ENCODE measurements around the gene CIB1. TPM values are rescaled to one million over a fixed set of nuclear protein-coding genes. Genes with fewer than 3 reads are reported as not detected.

Gene CIB1
- total and polyA plus RNA-seq, 5 donors, result 69.5 to 95.8 (median 70.3) TPM

GRCh38 chr15:90239371-90239770 lies 5.6 kb upstream of the CIB1 start:
- DNase-seq (no peak), ATAC-seq (no peak)
- no peak overlapping the region for H3K27ac ChIP-seq (ENCODE audit: low read length)
- no peak overlapping the region for H3K4me3 ChIP-seq (ENCODE audit: low read length)
- no peaks in the 10 kb centered on the region for H3K27me3 ChIP-seq (ENCODE audit: control insufficient read depth, insufficient read depth)
- no peaks in the 10 kb centered on the region for H3K4me1 ChIP-seq (ENCODE audit: control insufficient read depth, insufficient read depth, low read length)
- WGBS, result 85% methylated on average over 3 of the region's 3 CpGs
- intact Hi-C loops (cut with DNase I), result no loop called here
- no peaks in the 10 kb centered on the region for H3K9me3 ChIP-seq (ENCODE audit: control insufficient read depth, low read length)

DNA sequence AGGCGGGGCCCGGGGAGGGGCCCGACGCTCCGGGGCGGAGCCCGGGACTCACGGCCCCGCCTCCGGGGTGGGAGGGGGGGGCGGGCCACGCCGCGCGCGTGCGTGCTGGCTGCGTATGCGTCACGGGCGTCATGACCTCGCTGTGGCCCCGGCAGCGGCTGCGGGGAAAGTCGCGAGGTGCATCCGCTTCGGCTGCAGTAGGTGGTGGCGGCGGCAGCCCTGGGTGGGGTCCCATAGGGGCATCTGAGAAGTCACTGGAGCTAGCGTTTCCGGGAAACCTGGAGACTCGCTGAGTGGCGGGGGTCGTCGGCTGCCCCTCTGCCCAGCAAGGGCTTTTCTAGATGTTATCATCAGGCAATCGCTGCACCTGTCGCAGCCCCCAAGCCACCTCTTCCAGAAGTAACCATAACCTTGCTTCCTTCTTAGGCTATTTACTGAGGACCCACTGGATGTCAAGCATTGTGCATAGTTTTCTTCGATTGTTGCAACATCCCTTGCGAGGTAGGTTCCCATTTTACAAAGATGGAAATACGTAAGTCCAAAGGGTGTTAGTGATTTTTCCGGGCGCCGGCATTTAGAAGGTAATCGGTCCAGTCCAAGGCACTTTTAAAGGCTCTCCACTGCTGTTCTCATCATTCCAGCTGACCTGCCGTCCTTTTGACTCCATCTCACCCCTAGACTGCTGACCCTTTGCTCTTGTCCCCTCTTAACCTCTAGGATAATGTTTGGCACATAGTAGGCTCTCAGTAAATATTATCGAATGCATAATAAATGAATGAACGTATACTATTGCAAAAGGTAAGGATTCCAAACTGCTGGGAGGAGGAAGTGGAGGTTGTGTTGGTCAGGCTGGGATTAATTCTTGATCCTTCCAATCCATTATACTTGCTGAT lies 601 bp upstream of the CIB1 start, which contains the start of gene GDPGP1:
Gene GDPGP1 (plus strand): TSS at position 114 of the 893 bp plus-strand sequence. CDS start 6,700 bp downstream, outside the sequence.
- intact Hi-C loops (cut with DNase I), result no loop called here

GRCh38 chr15:90232941-90233386 lies 777 bp downstream of the CIB1 start:
- Histone ChIP-seq H3K27ac (ENCODE audit: low read length) (peak overlapping the region; percentile 78), H3K4me3 (ENCODE audit: low read length) (peak overlapping the region; percentile 88), H3K9me3 (ENCODE audit: control insufficient read depth, low read length) (no peaks in the 10 kb centered on the region), H3K27me3 (ENCODE audit: control insufficient read depth, insufficient read depth) (no peaks in the 10 kb centered on the region), H3K4me1 (ENCODE audit: control insufficient read depth, insufficient read depth, low read length) (peaks cover 2% of the 10 kb centered on the region)
- 11% methylated on average over 9 of the region's 9 CpGs for WGBS
- DNase-seq (no peak), ATAC-seq (no peak)
- intact Hi-C loops (cut with DNase I), result no loop called here

More for the DNA sequence above, 601 bp upstream of the CIB1 start, which contains the start of gene GDPGP1:
- no peak for DNase-seq
- Histone ChIP-seq H3K4me3 (ENCODE audit: low read length) (peak within 1 kb of the TSS; percentile 88), H3K27ac (ENCODE audit: low read length) (peak within 1 kb of the TSS; percentile 78), H3K9me3 (ENCODE audit: control insufficient read depth, low read length) (no peaks in the 10 kb centered on the region), H3K4me1 (ENCODE audit: control insufficient read depth, insufficient read depth, low read length) (peaks cover 2% of the 10 kb centered on the region), H3K27me3 (ENCODE audit: control insufficient read depth, insufficient read depth) (no peaks in the 10 kb centered on the region)
- no peak for ATAC-seq
- WGBS, result 5% methylated on average over 49 of the region's 49 CpGs

GRCh38 chr15:90232196-90232595 lies 1.5 kb downstream of the CIB1 start:
- DNase-seq, result no peak
- 90% methylated on average over 13 of the region's 13 CpGs for WGBS
- Histone ChIP-seq H3K9me3 (ENCODE audit: control insufficient read depth, low read length) (no peaks in the 10 kb centered on the region), H3K4me1 (ENCODE audit: control insufficient read depth, insufficient read depth, low read length) (peaks cover 2% of the 10 kb centered on the region), H3K27me3 (ENCODE audit: control insufficient read depth, insufficient read depth) (no peaks in the 10 kb centered on the region), H3K27ac (ENCODE audit: low read length) (no peak overlapping the region), H3K4me3 (ENCODE audit: low read length) (no peak overlapping the region)
- intact Hi-C loops (cut with DNase I), result no loop called here
- ATAC-seq, result no peak

GRCh38 chr15:90231028-90232017 lies 2.4 kb downstream of the CIB1 start:
- Histone ChIP-seq H3K27ac (ENCODE audit: low read length) (no peak overlapping the region), H3K4me1 (ENCODE audit: control insufficient read depth, insufficient read depth, low read length) (peaks cover 2% of the 10 kb centered on the region)

DNA sequence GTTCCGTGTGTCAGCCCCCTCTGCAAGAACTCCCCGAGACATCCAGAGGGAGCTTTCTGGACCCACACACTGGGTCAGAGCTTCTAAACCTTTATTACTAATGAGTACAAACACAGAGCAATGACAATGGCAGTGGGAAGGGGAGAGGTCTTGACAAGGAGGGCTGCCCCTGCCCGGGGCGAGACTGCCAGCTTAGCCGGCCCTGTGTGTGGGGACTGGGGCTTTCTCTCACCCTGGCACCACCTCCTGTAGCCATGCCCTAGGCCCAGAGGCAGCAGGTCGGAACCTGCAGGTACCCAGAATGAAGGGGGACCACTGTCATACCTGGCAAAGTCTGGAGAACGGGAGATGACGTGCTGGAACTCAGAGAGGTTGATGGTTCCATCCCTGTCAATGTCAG lies 3.1 kb downstream of the CIB1 start:
- intact Hi-C loops (cut with DNase I), result no loop called here
- Histone ChIP-seq H3K4me3 (ENCODE audit: low read length) (no peak overlapping the region), H3K27ac (ENCODE audit: low read length) (peak overlapping the region; percentile 69)

More at GRCh38 chr15:90231028-90232017, 2.4 kb downstream of the CIB1 start:
- DNase-seq (no peak), ATAC-seq (no peak)
- WGBS, result 70% methylated on average over 27 of the region's 27 CpGs
- no peaks in the 10 kb centered on the region for H3K9me3 ChIP-seq (ENCODE audit: control insufficient read depth, low read length)
- intact Hi-C loops (cut with DNase I), result no loop called here
- H3K4me3 ChIP-seq (ENCODE audit: low read length), result no peak overlapping the region
- no peaks in the 10 kb centered on the region for H3K27me3 ChIP-seq (ENCODE audit: control insufficient read depth, insufficient read depth)

GRCh38 chr15:90230071-90230494 lies 3.7 kb downstream of the CIB1 start:
- intact Hi-C loops (cut with DNase I), result no loop called here
- Histone ChIP-seq H3K27ac (ENCODE audit: low read length) (peak overlapping the region; percentile 69), H3K9me3 (ENCODE audit: control insufficient read depth, low read length) (no peaks in the 10 kb centered on the region), H3K4me3 (ENCODE audit: low read length) (no peak overlapping the region), H3K27me3 (ENCODE audit: control insufficient read depth, insufficient read depth) (no peaks in the 10 kb centered on the region), H3K4me1 (ENCODE audit: control insufficient read depth, insufficient read depth, low read length) (peaks cover 2% of the 10 kb centered on the region)
- peak; percentile 8 to 30 for ATAC-seq
- WGBS, result 51% methylated on average over 12 of the region's 12 CpGs
- peak; percentile 52 to 81 (median 77) for DNase-seq

More for the DNA sequence above, 3.1 kb downstream of the CIB1 start:
- H3K27me3 ChIP-seq (ENCODE audit: control insufficient read depth, insufficient read depth), result no peaks in the 10 kb centered on the region
- WGBS, result 86% methylated on average over 8 of the region's 8 CpGs
- ATAC-seq, result no peak
- peaks cover 2% of the 10 kb centered on the region for H3K4me1 ChIP-seq (ENCODE audit: control insufficient read depth, insufficient read depth, low read length)
- no peaks in the 10 kb centered on the region for H3K9me3 ChIP-seq (ENCODE audit: control insufficient read depth, low read length)
- no peak for DNase-seq

DNA sequence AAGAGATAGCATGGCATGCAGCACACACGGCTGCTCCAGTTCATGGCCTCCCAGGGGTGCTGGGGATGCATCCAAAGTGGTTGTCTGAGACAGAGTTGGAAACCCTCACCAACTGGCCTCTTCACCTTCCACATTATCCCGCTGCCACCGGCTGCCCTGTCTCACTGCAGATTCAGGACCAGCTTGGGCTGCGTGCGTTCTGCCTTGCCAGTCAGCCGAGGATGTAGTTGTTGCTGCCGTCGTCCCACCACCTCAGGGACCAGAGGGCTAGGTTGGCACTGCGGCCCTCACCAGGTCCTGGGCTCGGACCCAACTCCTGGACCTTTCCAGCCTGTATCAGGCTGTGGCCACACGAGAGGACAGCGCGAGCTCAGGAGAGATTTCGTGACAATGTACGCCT lies 4.8 kb downstream of the CIB1 start:
- 81% methylated on average over 15 of the region's 15 CpGs for WGBS
- H3K9me3 ChIP-seq (ENCODE audit: control insufficient read depth, low read length), result no peaks in the 10 kb centered on the region
- H3K27me3 ChIP-seq (ENCODE audit: control insufficient read depth, insufficient read depth), result no peaks in the 10 kb centered on the region
- no peak overlapping the region for H3K4me3 ChIP-seq (ENCODE audit: low read length)
- ATAC-seq (no peak), DNase-seq (no peak)
- peaks cover 2% of the 10 kb centered on the region for H3K4me1 ChIP-seq (ENCODE audit: control insufficient read depth, insufficient read depth, low read length)
- H3K27ac ChIP-seq (ENCODE audit: low read length), result no peak overlapping the region
- intact Hi-C loops (cut with DNase I), result no loop called here

GRCh38 chr15:90227816-90228772 lies 5.6 kb downstream of the CIB1 start:
- intact Hi-C loops (cut with DNase I), result no loop called here
- Histone ChIP-seq H3K4me3 (ENCODE audit: low read length) (no peak overlapping the region), H3K27me3 (ENCODE audit: control insufficient read depth, insufficient read depth) (no peaks in the 10 kb centered on the region), H3K27ac (ENCODE audit: low read length) (no peak overlapping the region), H3K4me1 (ENCODE audit: control insufficient read depth, insufficient read depth, low read length) (peaks cover 2% of the 10 kb centered on the region), H3K9me3 (ENCODE audit: control insufficient read depth, low read length) (no peaks in the 10 kb centered on the region)
- ATAC-seq (no peak), DNase-seq (peak in 1 of 3 donors; percentile 71)
- 89% methylated on average over 38 of the region's 38 CpGs for WGBS

DNA sequence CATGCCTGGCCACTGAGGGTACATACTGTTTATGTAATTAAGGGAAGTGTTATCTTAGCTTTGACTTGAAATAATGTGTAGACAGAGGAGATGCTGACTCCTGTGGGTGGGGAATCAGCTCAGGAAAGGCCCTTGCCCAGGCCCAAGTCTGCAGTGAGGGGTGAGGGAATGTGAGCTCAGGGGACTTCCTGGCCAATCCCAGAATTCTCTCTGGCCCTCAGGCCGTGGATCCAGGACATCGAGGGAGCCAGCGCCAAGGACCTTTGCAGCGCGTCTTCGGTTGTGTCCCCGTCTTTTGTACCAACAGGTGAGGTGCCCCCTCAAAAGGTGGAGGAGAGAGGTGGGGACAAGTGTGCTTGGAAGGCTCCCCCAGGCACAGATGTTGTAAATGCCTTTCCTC lies 6.4 kb downstream of the CIB1 start:
- H3K27me3 ChIP-seq (ENCODE audit: control insufficient read depth, insufficient read depth), result no peaks in the 10 kb centered on the region
- H3K4me3 ChIP-seq (ENCODE audit: low read length), result no peak overlapping the region
- no peaks in the 10 kb centered on the region for H3K9me3 ChIP-seq (ENCODE audit: control insufficient read depth, low read length)
- intact Hi-C loops (cut with DNase I), result no loop called here
- peaks cover 2% of the 10 kb centered on the region for H3K4me1 ChIP-seq (ENCODE audit: control insufficient read depth, insufficient read depth, low read length)
- WGBS, result 90% methylated on average over 7 of the region's 7 CpGs
- H3K27ac ChIP-seq (ENCODE audit: low read length), result no peak overlapping the region
- DNase-seq (peak in 1 of 3 donors; percentile 23), ATAC-seq (no peak)
